Naive thymus-derived CD4-positive, alpha-beta T cell (primary cell): Measurements from ENCODE around the gene CFP. TPM values are rescaled to one million over a fixed set of nuclear protein-coding genes. Genes with fewer than 3 reads are reported as not detected.

Source experiments
- ATAC-seq: fragments of 150-1000 bp; cut with Tn5 transposase; 2 replicates; pipeline ENCODE4 v1.10.0; 2021; ENCODE audit warnings: mild to moderate bottlenecking, moderate library complexity
- CTCF ChIA-PET: fragments of 350-600 bp; sonication (Branson Sonifier 250); formaldehyde crosslinking; loops from one replicate; lab custom pipeline; 2021; ENCODE audit warnings: antibody characterized with exemption; lab: Charles Lee
- POLR2A ChIA-PET: fragments of 350-600 bp; sonication (Branson Sonifier 250); formaldehyde crosslinking; loops from one replicate; lab custom pipeline; 2021; ENCODE audit warnings: antibody characterized with exemption, inconsistent platforms; lab: Charles Lee
- DNase-seq, 9 donors: peaks; one replicate each; pipeline versions ENCODE4 v3.0.0 to v3.0.0-alpha.2; 2020 to 2022; ENCODE audit warnings: mixed read lengths in 1 of 9
- H3K27ac ChIP-seq: one replicate; pipeline ENCODE4 v1.7.0; 2013; ENCODE audit warnings: mild to moderate bottlenecking, low read depth, low read length, moderate library complexity
- H3K27me3 ChIP-seq, 2 donors: one replicate each; pipeline ENCODE4 v1.7.0; 2013; ENCODE audit warnings: low read length in 2 of 2, mild to moderate bottlenecking in 2 of 2, moderate library complexity in 2 of 2; ENCODE audit not compliant: control insufficient read depth in 2 of 2, insufficient read depth in 2 of 2
- H3K36me3 ChIP-seq, 3 experiments: 1 replicate in 2 of 3; 2 replicates in 1 of 3; pipeline ENCODE4 v1.7.0; 2013; ENCODE audit warnings: low read length in 3 of 3, mild to moderate bottlenecking in 3 of 3, moderate library complexity in 1 of 3; ENCODE audit not compliant: insufficient read depth in 3 of 3, control insufficient read depth in 2 of 3
- H3K4me1 ChIP-seq, 2 donors: one replicate each; pipeline ENCODE4 v1.7.0; 2013; ENCODE audit warnings: low read length in 2 of 2, mild to moderate bottlenecking in 2 of 2, moderate library complexity in 1 of 2; ENCODE audit not compliant: control insufficient read depth in 2 of 2, insufficient read depth in 2 of 2
- H3K4me3 ChIP-seq: 2 replicates; pipeline ENCODE4 v1.7.0; 2013; ENCODE audit warnings: mild to moderate bottlenecking, low read length
- H3K9me3 ChIP-seq, 3 experiments: 1 replicate in 2 of 3; 2 replicates in 1 of 3; pipeline ENCODE4 v1.7.0; 2013; ENCODE audit warnings: low read length in 3 of 3; ENCODE audit not compliant: control insufficient read depth in 2 of 3
- H3K27ac Mint-ChIP-seq, 9 donors: one replicate each; pipeline ENCODE4 v1.8.0; 2020 to 2022; ENCODE audit warnings: mixed read lengths in 9 of 9, mild to moderate bottlenecking in 8 of 9, moderate library complexity in 5 of 9, inconsistent platforms in 2 of 9
- H3K27me3 Mint-ChIP-seq, 5 donors: one replicate each; pipeline ENCODE4 v1.8.0; 2021 to 2022; ENCODE audit warnings: mixed read lengths in 5 of 5, mild to moderate bottlenecking in 1 of 5
- H3K36me3 Mint-ChIP-seq, 5 donors: one replicate each; pipeline ENCODE4 v1.8.0; 2020 to 2022; ENCODE audit warnings: mixed read lengths in 5 of 5, mild to moderate bottlenecking in 3 of 5, inconsistent platforms in 1 of 5
- H3K4me1 Mint-ChIP-seq, 7 donors: one replicate each; pipeline ENCODE4 v1.8.0; 2020 to 2022; ENCODE audit warnings: mixed read lengths in 7 of 7, mild to moderate bottlenecking in 3 of 7, inconsistent platforms in 1 of 7
- H3K4me3 Mint-ChIP-seq, 10 donors: one replicate each; pipeline ENCODE4 v1.8.0; 2020 to 2022; ENCODE audit warnings: mild to moderate bottlenecking in 10 of 10, mixed read lengths in 10 of 10, moderate library complexity in 6 of 10, inconsistent platforms in 2 of 10
- H3K9me3 Mint-ChIP-seq, 11 donors: one replicate each; pipeline ENCODE4 v1.8.0; 2020 to 2022; ENCODE audit warnings: mixed read lengths in 11 of 11, mild to moderate bottlenecking in 4 of 11, inconsistent platforms in 1 of 11, moderate library complexity in 1 of 11
- intact Hi-C, 2 donors: fragments of 100-400 bp; cut with micrococcal nuclease; formaldehyde crosslinking; loops; one replicate each; pipeline ENCODE4 v1.15.1; 2023
- polyA plus RNA-seq, 2 donors: library from polyadenylated mRNA; unstranded; fragments of 300-500 nt; fragmentation: Illumina TruSeq; gene quantifications; one replicate each; pipeline ENCODE4 v1.2.3, GENCODE V29; 2021
- total RNA-seq, 6 experiments: library from RNA in 5 of 6; stranded (reverse) in 5 of 6; gene quantifications; 1 replicate in 5 of 6; 2 replicates in 1 of 6; pipeline ENCODE4 v1.2.3 and lab custom pipeline; 2021 to 2026

CFP gene
- total and polyA plus RNA-seq, 7 experiments from 2014 or later = 19.4 to 164 (median 32.9) TPM

GRCh38 chrX:47633689-47634590, 4.2 kb upstream of the CFP start:
- no peak overlapping the region for H3K4me3 ChIP-seq
- ChIA-PET CTCF (interaction anchor here (0.6 kb wide), 1 partner anchor 29 kb away, joined by 3 read pairs; no protein-coding TSS in a partner anchor), POLR2A (interaction anchor here (0.7 to 1.1 kb wide), 2 partner anchors 10 to 52 kb away, joined by 3 read pairs; partner anchors contain the start of gene TIMP1)
- H3K9me3 ChIP-seq = no peaks in the 10 kb centered on the region
- DNase-seq = no peak
- no peak overlapping the region for H3K27ac Mint-ChIP-seq
- H3K9me3 Mint-ChIP-seq = peaks cover 0 to 3% (median 0%) of the 10 kb centered on the region in 11 donors
- peaks cover 0 to 20% (median 0%) of the 10 kb centered on the region in 3 experiments for H3K36me3 ChIP-seq
- peaks cover 3 to 12% of the 10 kb centered on the region in 2 donors for H3K4me1 ChIP-seq
- H3K27me3 Mint-ChIP-seq = no peaks in the 10 kb centered on the region
- no peak overlapping the region for H3K27ac ChIP-seq
- no peaks in the 10 kb centered on the region for H3K27me3 ChIP-seq
- H3K36me3 Mint-ChIP-seq = peaks cover 0 to 15% (median 0%) of the 10 kb centered on the region in 5 donors
- intact Hi-C loops = loop anchor here in 1 of 2 donors (5.0 kb wide), 1 partner anchor 417 kb away; the partner anchor contains the start of gene CDK16
- no peak overlapping the region for H3K4me3 Mint-ChIP-seq
- ATAC-seq = peak; percentile 24
- peaks cover 6 to 38% (median 30%) of the 10 kb centered on the region in 7 donors for H3K4me1 Mint-ChIP-seq

DNA sequence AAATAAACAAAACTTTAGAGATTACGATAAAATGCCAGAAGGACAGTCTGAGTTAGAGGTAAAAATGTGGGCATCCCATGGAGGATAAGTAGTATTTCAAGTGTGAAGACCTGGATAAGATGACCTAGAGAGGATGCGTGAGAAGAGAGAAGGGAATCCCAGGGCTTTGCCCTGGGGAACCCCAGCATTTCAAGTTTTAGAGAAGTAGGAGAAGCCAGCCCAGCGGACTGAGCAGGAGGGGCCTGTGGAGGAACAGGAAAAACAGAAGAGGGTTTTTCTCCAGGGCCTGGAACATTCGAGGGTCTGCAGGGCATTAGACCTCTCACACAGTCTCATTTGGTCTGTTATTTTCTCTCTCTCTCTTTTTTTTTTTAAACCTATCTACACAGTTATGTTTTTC, 2.9 kb upstream of the CFP start:
- peaks cover 0 to 36% (median 29%) of the 10 kb centered on the region in 7 donors for H3K4me1 Mint-ChIP-seq
- ATAC-seq (no peak), DNase-seq (no peak)
- ChIA-PET CTCF (no interaction called here), POLR2A (interaction anchor here (0.8 kb wide), 1 partner anchor 404 kb away, joined by 3 read pairs; no protein-coding TSS in a partner anchor)
- H3K27ac Mint-ChIP-seq = peak overlapping the region in 3 of 9 donors; percentile 74 to 78 (median 75)
- H3K36me3 ChIP-seq = peaks cover 0 to 16% (median 0%) of the 10 kb centered on the region in 3 experiments
- intact Hi-C loops = loop anchor here in 1 of 2 donors (5.0 kb wide), 1 partner anchor 415 kb away; the partner anchor contains the start of gene CDK16
- peak overlapping the region in 4 of 10 donors; percentile 2 to 36 (median 12) for H3K4me3 Mint-ChIP-seq
- no peak overlapping the region for H3K4me3 ChIP-seq
- peaks cover 0 to 11% (median 0%) of the 10 kb centered on the region in 5 donors for H3K36me3 Mint-ChIP-seq
- H3K27me3 Mint-ChIP-seq = no peaks in the 10 kb centered on the region
- H3K27me3 ChIP-seq = no peaks in the 10 kb centered on the region
- H3K4me1 ChIP-seq = peaks cover 3 to 12% of the 10 kb centered on the region in 2 donors
- H3K27ac ChIP-seq = no peak overlapping the region
- H3K9me3 ChIP-seq = no peaks in the 10 kb centered on the region
- peaks cover 0 to 2% (median 0%) of the 10 kb centered on the region in 11 donors for H3K9me3 Mint-ChIP-seq

- ChIA-PET POLR2A (interaction anchor here (0.5 to 1.9 kb wide), 3 partner anchors 9 to 80 kb away, joined by 3 to 12 read pairs (median 3); no protein-coding TSS in a partner anchor), CTCF (no interaction called here)
- no peak overlapping the region for H3K4me3 Mint-ChIP-seq
- H3K9me3 ChIP-seq = no peaks in the 10 kb centered on the region
- DNase-seq (no peak), ATAC-seq (no peak)
- H3K4me1 ChIP-seq = peaks cover 3 to 7% of the 10 kb centered on the region in 2 donors
- H3K27me3 ChIP-seq = no peaks in the 10 kb centered on the region
- H3K27ac Mint-ChIP-seq = peak overlapping the region in 2 of 9 donors; percentile 8 to 95
- H3K27ac ChIP-seq = no peak overlapping the region
- peaks cover 0 to 5% (median 0%) of the 10 kb centered on the region in 5 donors for H3K36me3 Mint-ChIP-seq
- no peaks in the 10 kb centered on the region for H3K27me3 Mint-ChIP-seq
- H3K9me3 Mint-ChIP-seq = peaks cover 0 to 2% (median 0%) of the 10 kb centered on the region in 11 donors
- intact Hi-C loops = loop anchor here in 1 of 2 donors (5.0 kb wide), 1 partner anchor 414 kb away; the partner anchor contains the start of gene CDK16
- H3K36me3 ChIP-seq = peaks cover 0 to 9% (median 0%) of the 10 kb centered on the region in 3 experiments
- H3K4me1 Mint-ChIP-seq = peaks cover 0 to 31% (median 25%) of the 10 kb centered on the region in 7 donors
- no peak overlapping the region for H3K4me3 ChIP-seq
Observed at GRCh38 chrX:47631676-47632075, 1.9 kb upstream of the CFP start.

GRCh38 chrX:47628982-47629381, 748 bp downstream of the CFP start:
- H3K36me3 Mint-ChIP-seq = peaks cover 0 to 9% (median 0%) of the 10 kb centered on the region in 5 donors
- peak overlapping the region; percentile 72 to 95 (median 89) for H3K27ac Mint-ChIP-seq
- ATAC-seq = peak; percentile 33
- H3K27me3 Mint-ChIP-seq = peaks cover 0 to 3% (median 0%) of the 10 kb centered on the region in 5 donors
- H3K4me1 Mint-ChIP-seq = peaks cover 0 to 34% (median 28%) of the 10 kb centered on the region in 7 donors
- H3K9me3 Mint-ChIP-seq = peaks cover 0 to 2% (median 0%) of the 10 kb centered on the region in 11 donors
- no peaks in the 10 kb centered on the region for H3K9me3 ChIP-seq
- CTCF ChIA-PET = interaction anchor here (0.9 to 2.5 kb wide), 5 partner anchors 13 to 90 kb away, joined by 4 to 15 read pairs (median 5); no protein-coding TSS in a partner anchor
- intact Hi-C loops = loop anchor here in 1 of 2 donors (1.0 to 2.0 kb wide), 5 partner anchors 8 to 88 kb away; partner anchors contain the start of genes ARAF, ELK1 and TIMP1
- H3K4me3 Mint-ChIP-seq = peak overlapping the region; percentile 83 to 95 (median 90)
- H3K4me1 ChIP-seq = peaks cover 0 to 3% of the 10 kb centered on the region in 2 donors
- no peaks in the 10 kb centered on the region for H3K27me3 ChIP-seq
- POLR2A ChIA-PET = interaction anchor here (0.8 to 2.2 kb wide), 6 partner anchors 10 to 72 kb away, joined by 3 to 11 read pairs (median 5); partner anchors contain the start of genes ARAF and SYN1
- peak in 4 of 9 donors; percentile 14 to 35 (median 30) for DNase-seq
- H3K36me3 ChIP-seq = peaks cover 0 to 4% (median 0%) of the 10 kb centered on the region in 3 experiments
- H3K4me3 ChIP-seq = peak overlapping the region; percentile 33
- H3K27ac ChIP-seq = peak overlapping the region; percentile 64

- Histone ChIP-seq H3K27ac (no peak overlapping the region), H3K4me1 (peaks cover under 1 to 3% of the 10 kb centered on the region in 2 donors), H3K36me3 (peaks cover 0 to 4% (median 0%) of the 10 kb centered on the region in 3 experiments), H3K9me3 (no peaks in the 10 kb centered on the region), H3K4me3 (no peak overlapping the region), H3K27me3 (no peaks in the 10 kb centered on the region)
- Mint-ChIP-seq H3K36me3 (peaks cover 0 to 9% (median 0%) of the 10 kb centered on the region in 5 donors), H3K4me1 (peaks cover 0 to 39% (median 27%) of the 10 kb centered on the region in 7 donors), H3K27me3 (peaks cover 0 to 27% (median 0%) of the 10 kb centered on the region in 5 donors), H3K27ac (peak overlapping the region in 1 of 9 donors; percentile 51), H3K9me3 (peaks cover 0 to 4% (median 0%) of the 10 kb centered on the region in 11 donors), H3K4me3 (peak overlapping the region in 3 of 10 donors; percentile 6 to 42 (median 41))
- no peak for ATAC-seq
- CTCF ChIA-PET = interaction anchor here (1.6 kb wide), 1 partner anchor 84 kb away, joined by 3 read pairs; no protein-coding TSS in a partner anchor
- intact Hi-C loops = no loop called here
- POLR2A ChIA-PET = interaction anchor here (1.0 to 2.8 kb wide), 2 partner anchors 12 to 29 kb away, joined by 3 to 9 read pairs; no protein-coding TSS in a partner anchor
- no peak for DNase-seq
Observed at GRCh38 chrX:47625365-47625764, 4.4 kb downstream of the CFP start.
